Activated naive CD4-positive, alpha-beta T cell (primary cell): ENCODE measurements around the gene NAE1.
"Not testable (repeated sequence)": the region's sequence is repeated elsewhere in the genome, so short reads cannot be mapped to it uniquely, and the experiment has no call there.

ENCODE experiments used
- DNase-seq, 4 experiments: peaks; one replicate each; lab custom pipeline; 2025; lab: John Stamatoyannopoulos, UW

Gene NAE1

DNA sequence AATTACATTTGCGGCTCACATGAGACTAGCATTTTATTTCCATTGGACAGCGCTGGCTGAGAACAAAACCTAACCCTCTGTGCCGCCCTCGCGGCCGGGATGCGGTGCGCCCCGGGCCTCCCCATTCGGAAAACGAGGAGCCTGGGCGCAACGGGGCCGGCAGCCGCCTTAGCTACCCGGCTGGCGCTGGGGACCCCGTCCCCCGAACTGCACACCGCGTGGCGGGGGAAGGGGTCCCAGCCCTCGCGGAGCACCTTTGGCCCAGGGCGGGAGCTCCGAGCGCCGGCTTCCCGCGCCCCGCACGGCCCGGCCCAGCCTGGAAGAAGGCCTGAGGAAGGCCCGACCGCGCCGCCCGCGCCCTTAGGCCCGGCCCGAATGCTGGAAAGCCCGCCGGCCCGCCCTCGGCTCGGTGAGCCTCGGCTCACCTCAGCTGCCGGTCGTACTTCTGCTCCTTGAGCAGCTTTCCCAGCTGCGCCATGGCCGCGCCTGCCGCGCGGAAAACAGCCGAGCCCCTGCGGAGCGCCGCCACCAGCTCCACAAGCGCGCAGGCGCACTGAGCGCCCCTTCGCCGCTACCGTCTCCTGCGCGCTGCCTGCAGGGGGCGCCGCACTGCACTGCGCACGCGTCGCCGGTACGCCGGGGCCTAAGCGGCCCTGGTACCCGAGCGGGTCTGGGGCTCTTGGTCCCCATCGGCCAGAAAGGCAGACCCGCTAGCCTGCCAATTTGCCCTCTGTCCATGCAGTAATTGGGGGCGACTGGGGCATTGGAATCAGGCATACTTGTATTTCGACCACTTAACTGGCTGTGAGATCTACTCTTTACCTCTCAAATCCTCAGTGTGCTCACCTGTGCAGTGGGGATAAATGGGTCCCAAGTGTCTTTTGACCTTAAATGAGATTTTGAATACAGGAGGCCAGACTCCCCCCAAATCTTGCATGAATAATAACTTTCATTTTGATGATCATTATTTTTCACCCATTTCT, at the start of gene NAE1:
Gene NAE1, minus strand, starts transcription at position 555 of the 983 bp plus-strand sequence. Its CDS starts 77 bp downstream, at position 478.
- peak; percentile 68 to 88 (median 76) for DNase-seq

DNA sequence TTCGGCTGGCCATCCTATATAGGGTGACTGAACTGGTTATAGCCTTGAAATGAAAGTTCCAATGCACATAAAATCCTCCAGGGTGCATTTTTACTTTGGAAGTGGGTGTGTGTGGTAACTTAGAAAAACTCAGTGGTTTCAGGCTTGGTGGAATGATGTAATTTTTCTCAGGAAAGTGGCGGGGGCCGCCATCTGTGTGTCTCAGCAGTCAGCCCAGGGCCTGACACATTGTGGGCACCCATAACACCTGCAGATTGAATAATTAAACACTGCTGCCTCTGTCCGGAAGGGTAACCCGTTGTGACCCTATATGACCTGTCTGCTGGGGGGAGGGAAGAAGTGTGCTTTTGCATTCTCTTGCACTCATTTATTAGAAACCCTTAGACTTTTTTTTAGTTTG, 47.3 kb upstream of the NAE1 start:
- DNase-seq, result no peak

DNA sequence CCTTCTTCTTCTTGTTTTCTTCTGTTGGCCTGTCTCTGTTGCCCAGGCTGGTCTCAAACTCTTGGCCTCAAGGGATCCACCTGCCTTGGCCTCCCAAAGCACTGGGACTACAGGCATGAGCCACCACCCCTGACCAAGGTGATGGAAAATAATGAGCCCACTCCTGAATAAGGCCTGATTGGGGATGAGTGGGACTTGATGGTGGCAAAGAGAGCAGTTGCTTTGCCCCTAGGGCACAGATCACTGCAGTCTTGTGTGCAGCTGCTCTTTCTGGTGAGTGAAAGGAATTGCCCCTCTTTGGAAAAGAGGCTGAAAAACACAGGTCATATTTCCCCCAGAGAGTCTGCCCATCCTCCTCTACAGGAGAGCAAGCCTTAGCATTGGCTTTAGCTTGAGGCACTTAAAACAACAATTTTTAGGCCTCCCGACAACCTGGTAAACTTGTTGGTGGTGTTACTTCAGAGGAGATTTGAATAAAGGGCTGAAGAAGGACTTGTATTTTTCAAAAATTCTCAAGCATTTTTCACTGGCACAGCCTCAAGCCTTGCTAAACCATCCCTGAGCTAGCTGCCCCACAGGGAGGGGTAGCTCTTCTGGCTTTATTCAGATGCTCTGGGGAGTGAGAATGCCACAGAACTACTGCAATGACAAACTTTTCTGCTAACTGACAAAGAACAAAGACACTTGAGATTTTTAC, 43.5 kb upstream of the NAE1 start:
- no peak for DNase-seq

DNA sequence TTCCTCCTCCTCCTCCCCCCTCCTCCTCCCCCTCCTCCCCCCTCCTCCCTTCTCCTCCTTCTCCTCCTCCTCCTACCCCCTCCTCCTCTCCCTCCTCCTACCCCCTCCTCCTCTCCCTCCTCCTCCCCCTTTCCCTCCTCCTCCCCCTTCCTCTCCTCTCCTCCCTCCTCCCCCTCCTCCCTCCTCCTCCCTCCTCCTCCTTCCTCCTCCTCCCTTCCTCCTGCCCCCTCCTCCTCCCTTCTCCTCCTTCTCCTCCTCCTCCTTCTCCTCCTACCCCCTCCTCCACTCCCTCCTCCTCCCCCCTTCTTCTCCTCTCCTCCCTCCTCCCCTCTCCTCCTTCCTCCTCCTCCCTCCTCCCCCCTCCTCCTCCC, 42.9 kb upstream of the NAE1 start:
- no peak for DNase-seq

DNA sequence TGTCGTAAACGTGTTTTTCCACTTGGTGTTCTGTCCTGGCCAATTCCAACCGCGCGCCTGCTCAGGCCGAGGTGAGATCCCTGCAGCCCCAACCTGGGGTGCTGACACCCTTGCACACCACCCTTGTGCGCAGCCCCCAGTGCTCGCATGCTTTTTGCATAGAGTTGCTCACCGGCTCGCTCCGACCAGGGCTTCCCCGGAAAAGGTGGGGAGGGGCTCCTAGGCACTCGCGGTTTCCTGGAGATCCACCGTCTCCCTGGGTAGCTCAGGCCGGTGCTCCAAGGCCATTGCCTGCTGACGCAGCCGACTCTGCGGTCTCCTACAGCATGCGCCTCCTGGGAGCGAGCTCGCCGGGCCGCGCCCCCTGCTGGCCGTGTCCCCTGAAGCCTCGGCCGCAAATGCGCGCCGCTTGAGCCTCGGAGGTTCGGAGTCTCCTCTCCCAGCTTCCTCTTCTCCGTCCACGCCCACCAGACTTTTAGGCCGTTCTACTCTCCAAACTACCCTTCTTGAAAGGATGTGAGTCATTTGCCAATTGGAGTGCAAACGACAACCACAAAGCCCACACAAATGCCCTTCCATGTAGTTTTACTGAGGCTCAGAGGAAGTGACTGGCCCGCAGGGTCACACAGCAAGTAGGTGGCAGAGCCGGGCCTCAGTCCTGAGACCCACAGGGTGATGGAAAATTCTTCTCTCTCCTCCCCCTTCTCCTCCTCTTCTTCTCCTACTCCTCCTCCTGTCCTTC, 42.3 kb upstream of the NAE1 start:
- DNase-seq, result peak; percentile 55 to 77 (median 70)

DNA sequence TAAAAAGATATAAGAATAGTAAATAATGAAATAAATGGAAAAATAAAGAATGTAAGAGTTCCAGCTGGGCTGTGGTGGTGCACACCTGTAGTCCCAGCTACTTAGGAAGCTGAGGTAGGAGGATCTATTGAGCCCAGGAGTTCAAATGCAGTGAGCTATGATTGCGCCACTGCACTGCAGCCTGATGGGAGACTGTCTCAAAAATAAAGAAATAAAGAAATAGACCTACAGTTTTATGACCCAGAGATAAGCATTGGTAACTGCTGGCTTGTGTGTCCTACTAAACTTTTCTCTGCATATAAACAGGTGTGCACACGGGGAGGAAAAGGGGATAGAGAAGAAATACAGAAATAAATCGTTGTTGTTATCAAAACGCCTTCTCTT, 41.8 kb upstream of the NAE1 start:
- DNase-seq, result no peak

DNA sequence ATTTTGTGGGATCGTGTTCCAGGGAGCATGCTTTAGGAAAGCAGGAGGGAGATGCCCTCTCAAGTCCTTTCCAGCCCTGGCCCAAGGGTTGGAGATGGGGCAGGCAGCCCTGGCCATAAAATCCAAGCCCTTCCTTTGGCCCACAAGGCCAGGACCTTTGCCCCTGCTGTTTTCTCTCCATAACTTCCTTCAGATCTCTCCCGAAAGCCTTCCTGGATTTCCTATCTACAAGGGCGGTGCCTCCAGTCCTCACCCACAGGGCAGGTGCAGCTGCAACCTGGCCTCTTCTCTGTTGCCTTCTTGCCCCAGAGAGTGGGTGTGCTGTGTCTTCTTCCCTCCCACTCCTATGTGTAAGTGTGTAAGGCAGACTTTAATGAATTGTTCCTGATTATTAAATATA, 41.1 kb upstream of the NAE1 start:
- no peak for DNase-seq

DNA sequence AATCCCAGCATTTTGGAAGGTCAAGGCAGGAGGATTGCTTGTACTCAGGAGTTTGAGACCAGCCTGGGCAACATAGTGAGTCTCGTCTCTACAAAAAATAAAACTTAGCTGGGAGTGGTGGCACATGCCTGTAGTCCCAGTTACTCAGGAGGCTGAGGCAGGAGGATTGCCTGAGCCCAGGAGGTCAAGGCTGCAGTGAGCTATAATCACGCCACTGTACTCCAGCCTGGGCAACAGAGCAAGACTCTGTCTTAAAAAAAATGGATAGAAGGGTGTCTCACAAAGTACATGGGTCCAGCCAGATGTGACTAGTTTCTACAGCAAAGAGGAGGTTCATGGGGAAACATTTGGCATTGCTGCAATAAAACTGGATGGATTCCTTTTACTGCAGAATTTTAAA, 40.6 kb upstream of the NAE1 start:
- DNase-seq, result not testable (repeated sequence)

DNA sequence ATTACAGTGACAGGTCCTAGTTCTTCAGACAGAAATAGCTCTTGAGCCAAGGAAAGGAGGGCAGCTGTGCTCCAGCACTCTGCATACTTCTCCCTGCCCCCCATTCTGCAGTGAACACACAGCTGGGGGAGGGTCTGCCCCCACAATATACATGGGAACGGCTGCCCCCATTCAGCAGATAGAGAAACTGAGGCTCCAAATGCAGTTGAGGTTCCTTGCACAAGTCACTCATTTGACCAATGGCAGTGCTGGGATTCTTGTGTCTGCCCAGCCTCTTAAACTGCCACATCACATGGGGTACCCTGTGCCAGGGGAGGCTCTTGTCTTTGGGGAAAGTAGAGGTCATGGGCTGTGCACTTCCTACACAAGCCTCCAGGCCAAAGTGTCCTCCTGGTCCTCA, 38.6 kb upstream of the NAE1 start:
- no peak for DNase-seq

DNA sequence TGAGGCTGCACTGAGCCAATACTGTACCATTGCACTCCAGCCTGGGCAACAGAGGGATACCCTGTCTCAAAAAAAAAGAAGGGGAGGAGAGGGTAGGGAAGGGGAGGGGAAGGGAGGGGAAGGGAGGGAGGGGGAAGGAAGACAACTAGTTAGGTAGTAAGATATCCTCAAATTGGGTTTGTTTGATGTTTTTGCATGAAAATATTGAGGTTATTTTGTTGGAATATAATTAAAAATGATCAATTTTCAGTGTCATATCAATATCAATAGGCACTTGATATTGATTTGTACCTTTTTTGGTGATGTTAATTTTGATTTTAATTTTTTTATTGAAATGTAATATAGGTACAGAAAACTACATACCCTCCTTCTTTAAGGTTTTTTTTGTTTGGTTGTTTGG, 32.9 kb upstream of the NAE1 start:
- DNase-seq, result no peak

DNA sequence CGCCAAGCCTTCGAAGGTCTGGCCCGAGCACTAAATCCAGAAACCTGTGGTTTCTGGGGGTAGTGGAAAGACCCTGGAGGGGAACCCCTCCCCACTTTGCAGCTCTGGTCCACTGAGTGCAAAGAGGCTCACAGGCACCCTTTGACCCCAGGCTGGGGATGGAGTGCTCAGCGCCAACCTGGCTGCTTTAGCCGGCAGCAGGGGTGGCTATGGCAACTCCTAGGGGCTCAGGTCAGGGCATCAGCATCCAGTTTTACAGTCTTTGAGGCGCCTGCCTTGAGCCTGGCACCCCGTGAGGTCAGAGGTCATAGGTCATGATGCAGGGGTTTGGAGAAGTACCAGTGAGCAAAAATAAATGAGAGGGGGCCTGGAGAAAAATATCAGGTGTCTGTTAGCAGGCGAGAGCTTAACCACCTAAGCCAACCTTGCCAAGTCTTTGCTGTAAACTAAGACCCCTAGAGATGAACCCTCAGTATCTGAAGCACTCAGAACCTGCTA, 31.3 kb upstream of the NAE1 start:
- DNase-seq, result no peak

DNA sequence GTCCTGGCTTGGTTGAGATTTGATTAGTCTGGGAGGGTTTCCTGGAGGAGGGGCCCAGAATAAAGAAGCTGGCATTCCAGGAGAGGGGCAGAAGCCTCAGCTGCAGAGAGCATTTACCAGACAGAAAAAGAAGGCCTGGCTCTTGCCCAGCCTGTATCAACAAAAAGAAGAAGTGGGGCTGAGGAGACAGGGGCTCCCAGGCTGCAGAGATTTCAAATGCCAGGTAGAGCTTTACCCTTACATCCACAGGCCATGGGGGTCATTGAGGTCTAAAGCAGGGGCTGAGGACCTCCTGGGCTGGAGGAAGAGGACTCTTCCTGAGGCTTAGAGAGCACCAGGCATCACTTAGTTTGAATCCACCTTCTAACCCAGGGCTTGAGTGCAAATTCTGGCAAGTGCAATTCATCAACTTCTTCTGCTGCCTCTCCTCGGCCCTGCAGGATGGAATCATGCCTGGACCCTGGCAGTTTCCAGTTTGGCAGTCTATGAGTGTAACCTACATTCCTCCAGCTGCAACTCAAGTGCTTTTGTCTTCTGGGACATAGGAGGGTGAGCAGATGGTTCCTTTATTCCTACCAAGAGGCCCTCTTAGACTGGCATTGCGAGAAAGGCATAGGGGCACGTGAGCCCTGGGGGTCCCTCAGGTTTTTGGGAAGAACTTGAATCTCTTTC, 28.8 kb upstream of the NAE1 start:
- DNase-seq, result no peak

DNA sequence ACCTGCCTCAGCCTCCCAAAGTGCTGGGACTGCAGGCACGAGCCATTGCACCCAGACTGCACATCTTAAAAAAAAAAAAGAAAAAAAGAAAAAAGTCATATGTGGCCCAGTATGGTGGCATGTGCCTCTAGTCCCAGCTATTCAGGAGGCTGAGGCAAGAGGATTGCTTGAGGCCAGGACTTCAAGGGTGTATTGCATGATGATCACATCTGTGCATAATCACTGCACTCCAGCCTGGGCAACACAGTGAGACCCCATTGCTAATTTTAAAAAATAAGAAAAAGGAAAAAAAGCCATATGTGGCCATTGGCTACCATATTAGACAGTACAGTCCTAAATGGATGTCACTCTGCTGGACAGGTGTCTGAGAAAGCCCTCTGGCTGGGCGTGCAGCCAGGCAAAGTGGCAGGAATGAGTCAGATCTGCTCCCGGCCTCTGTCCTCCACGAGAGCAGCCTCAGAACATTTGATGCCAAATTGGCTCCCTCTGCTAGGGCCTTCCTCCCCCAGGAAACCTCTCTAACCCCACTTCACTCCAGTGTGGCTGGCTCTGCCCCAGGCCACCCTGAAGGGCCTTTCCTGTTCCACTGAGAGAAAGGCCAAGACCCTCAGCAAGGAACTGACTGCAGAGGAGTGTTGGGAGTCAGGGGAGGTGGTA, 28.1 kb upstream of the NAE1 start:
- DNase-seq, result no peak

DNA sequence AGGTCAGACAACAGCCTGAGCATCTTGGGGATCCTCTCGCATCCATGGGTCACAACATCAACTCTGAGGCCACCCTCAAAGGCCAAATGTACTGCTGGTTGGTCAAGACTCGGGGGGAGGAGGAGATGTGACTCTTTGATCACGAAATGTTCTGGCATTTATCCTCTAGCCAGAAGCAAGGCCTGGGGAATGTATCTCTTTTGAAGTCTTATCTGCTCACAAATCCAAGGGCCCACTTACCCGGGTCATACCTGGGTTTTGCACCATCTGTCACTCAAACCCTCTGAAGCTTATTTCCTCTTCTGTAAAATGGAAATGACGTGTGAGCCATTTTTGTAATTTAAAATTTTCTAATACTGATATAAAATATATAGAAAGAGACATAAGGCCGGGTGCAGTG, 26.7 kb upstream of the NAE1 start:
- no peak for DNase-seq

DNA sequence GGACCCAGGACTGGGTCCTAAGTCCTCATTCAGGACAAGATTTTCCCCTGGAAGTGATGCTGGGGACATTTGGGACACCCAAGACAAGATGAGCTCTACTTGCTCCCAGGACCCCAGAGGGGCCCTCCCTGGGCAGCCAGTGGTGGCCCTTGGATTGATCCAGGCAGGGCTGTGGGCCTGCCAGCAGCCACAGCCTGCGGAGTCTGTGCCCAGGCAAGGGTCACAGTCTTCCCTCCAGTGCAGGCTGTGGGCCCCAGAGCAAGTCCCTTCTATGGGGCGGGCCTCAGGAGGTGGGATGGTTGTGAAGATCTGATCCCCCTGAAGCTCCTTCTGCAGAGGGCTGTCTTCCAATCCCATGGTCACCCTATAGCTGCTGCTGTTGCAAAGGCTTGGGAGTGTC, 26.0 kb upstream of the NAE1 start:
- DNase-seq, result no peak

DNA sequence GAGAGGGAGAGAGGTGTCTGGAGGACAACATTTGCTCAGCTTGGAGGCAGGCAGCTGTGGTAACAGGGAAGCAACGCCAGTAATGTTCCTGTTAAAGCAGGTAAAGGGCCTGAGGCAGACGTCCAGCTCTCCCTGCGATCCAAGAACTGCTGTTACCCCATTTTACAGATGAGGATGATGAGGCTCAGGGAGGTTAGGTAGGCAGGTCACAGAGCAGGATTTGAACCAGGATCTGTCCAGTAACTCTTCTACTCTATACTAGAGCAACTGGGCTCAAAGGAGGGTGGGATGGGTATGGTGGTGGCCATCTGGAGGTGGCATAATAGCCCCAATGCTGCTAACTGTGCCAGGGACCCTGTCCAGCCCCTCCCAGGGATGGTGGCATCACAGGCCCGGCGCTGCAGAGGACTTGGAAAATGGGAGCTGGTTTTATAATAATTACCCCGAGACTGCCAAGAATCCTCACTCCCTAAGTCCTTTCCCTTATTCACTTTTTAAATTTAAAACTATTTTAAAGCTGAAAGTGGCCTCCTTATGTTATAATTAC, 25.5 kb upstream of the NAE1 start:
- no peak for DNase-seq

DNA sequence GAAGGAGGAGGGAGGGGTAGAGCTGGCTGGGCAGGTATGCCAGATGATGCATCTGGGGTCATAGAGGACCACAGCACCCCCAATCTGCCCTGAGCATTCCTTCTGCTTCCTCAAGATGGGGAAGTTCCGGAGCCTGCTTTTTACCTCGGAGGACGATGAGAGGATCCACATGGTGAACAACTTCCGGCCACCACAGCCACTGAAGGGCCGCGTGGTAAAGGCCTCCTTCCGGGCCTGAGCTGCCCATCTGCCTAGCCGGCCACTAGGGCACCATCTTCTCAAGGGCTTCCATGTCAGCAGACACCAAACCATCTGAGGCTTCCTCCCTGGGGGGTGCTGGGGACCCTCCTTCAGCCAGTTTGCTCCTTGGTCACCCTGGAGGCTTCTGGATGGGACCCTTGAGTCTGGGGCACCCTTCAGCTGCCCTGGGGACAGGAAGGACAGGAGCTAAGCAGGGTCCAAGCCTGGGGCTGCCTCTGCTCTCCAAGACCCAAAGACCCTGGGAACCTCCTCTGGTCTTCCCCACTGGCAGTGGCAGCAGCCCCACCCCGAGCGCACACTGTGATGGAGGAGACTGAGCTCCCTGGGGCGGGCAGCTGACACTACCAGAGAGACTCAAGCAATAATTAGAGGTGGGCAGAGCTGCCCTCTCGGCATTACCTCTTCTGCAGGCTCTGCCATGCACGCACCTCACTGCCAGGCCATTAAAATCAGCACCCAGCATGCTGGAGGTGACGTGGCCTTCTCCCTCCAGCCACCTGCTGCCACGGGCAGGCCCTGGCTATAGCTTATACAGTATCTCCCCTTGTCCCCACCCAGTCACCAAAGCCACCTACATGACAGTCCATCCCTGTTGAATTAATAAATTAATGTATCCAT, 22.7 kb upstream of the NAE1 start:
- DNase-seq, result no peak

DNA sequence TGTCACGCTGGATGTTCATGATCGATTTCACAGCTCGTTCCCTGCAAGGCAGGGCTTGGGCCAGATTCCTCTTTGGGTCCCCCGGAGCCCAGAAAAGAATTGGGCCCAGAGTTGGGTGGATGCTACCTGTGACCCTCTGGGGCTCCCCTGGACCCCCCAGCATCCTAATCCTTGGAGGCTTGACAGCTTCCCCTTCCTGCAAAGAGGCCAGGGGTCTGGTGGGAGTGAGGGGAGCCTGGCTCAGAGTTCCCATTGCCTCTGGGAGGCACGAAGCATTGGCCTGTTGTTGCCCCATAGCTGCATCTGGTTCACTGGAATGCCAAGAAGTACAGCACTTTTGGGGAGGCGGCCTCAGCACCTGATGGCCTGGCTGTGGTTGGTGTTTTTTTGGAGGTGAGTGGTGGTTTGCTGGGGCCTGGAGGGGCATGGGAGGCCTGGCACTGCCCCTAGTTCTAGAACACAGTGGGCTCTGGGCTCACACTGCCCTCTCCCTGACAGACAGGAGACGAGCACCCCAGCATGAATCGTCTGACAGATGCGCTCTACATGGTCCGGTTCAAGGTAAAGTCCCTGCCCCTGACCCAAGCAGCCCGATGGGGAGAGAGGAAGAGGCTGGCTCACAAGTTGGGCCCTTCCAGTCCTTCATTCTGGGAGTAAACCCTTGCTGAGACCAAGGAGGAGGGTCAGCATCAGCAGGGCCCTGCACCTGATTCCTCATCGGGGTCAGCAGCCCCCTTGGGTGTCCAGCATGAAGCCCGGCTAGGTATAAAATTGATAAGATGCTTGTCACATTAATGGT, 20.6 kb upstream of the NAE1 start:
- DNase-seq, result no peak
